ENCODE measurements around the gene ZFHX3. TPM values are rescaled to one million over a fixed set of nuclear protein-coding genes. Genes with fewer than 3 reads are reported as not detected.

The ZFHX3 gene
- total and polyA plus RNA-seq, 9 of the 15 experiments (the other 6 are each of a cell fraction or from before 2014, with no cell fraction given): 0.01 to 0.23 (median 0.06) TPM; not detected in 4

DNA sequence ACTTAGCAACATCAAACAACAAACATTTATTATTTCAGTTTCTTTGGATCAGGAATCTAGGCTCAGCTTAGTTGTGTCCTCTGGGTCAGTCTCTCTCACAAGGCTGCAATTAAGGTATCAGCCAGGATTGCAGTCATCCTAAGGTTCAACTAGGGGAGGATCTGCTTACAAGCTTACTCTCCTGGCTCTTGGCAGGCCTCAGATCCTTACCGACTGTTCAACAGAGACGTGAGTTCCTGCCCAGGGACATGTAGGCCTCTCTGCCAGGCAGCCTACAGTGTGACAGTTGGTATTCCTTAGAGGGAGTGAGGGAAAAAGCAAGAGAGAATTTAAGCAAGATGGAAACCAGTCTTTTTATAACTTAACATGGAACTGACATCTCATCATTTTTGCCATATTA lies 294.0 kb downstream of the ZFHX3 start (continued):
- TF ChIP-seq BACH1 (tag; IDR thresholded peaks at IDR 0.05) (no peak), ETV1 (tag; conservative IDR thresholded peaks at IDR 0.05; ENCODE audit: low read depth) (no peak), NCOA6 (IDR thresholded peaks at IDR 0.05) (no peak)

DNA sequence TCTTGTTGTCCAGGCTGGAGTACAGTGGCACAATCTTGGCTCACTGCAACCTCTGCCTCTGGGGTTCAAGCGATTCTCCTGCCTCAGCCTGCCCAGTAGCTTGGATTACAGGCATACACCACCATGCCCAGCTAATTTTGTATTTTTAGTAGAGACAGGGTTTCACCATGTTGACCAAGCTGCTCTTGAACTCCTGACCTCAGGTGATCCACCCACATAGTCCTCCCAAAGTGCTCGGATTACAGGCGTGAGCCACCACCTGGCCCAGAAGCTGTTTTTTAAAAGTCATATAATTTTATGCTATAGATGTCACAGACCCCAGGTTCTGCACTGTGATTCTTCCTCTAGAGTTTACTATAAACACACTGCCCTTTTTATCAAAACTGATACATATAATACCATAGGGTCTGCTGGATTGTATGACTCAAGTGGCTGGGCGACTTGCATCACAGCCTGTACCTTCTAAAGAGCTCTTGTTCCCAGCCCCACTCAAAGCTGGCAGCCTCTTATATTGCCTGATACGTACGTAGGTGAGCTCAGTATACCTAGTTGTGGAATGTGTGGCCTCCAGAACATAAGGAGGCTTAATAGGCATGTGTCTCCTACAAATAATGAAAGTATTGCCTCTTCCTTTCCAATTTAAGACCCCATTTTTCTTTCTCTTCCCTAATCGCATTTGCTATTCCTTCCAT lies 295.8 kb downstream of the ZFHX3 start:
- CTCF ChIA-PET (ENCODE audit: low intra/inter-chr PET ratio): no interaction called here
- POLR2A ChIA-PET: interaction anchor here (0.6 to 0.8 kb wide), 2 partner anchors 33 to 49 kb away, joined by 3 read pairs; no protein-coding TSS in a partner anchor
- WGBS (ENCODE audit: insufficient coverage, low coverage, missing lambda C conversion rate): 62% methylated on average over 7 of the region's 7 CpGs

More for the DNA sequence above, 295.8 kb downstream of the ZFHX3 start:
- in situ Hi-C loops (cut with MboI) (no loop called here), intact Hi-C loops (cut with micrococcal nuclease) (no loop called here)
- no TSS peak for BruUV-seq (replicated peaks)
- H4K20me1 ChIP-seq (replicated peaks; ENCODE audit: control insufficient read depth, insufficient read depth, low read length): no peaks in the 10 kb centered on the region
- no peak for ATAC-seq
- H3K9me1 ChIP-seq (ENCODE audit: control insufficient read depth, insufficient read depth, low read length): no peaks in the 10 kb centered on the region
- H3K9me3 ChIP-seq (replicated peaks; ENCODE audit: control insufficient read depth, insufficient read depth, low read depth, low read length): no peaks in the 10 kb centered on the region
- TF ChIP-seq PTRF (tag; IDR thresholded peaks at IDR 0.05) (no peak), ZNF175 (CRISPR knock-in tag; IDR thresholded peaks at IDR 0.05; ENCODE audit: low read depth) (no peak), RBM25 (IDR thresholded peaks at IDR 0.05; ENCODE audit: low read depth, low read length, severe bottlenecking) (no peak), ZNF263 (CRISPR knock-in tag; IDR thresholded peaks at IDR 0.05; ENCODE audit: borderline replicate concordance) (no peak), ZBED1 (IDR thresholded peaks at IDR 0.05) (no peak), NONO (IDR thresholded peaks at IDR 0.05; ENCODE audit: low read depth in 2 of 2, low read length in 1 of 2) (no peak), SNIP1 (IDR thresholded peaks at IDR 0.05; ENCODE audit: low read depth) (no peak), EHMT2 (IDR thresholded peaks at IDR 0.05) (no peak), SAFB (IDR thresholded peaks at IDR 0.05; ENCODE audit: borderline replicate concordance, low read depth, low read length) (no peak), RBM14 (IDR thresholded peaks at IDR 0.05; ENCODE audit: borderline replicate concordance, insufficient read depth, low read depth, low read length) (no peak)
- TF ChIP-seq, protein P1, sequence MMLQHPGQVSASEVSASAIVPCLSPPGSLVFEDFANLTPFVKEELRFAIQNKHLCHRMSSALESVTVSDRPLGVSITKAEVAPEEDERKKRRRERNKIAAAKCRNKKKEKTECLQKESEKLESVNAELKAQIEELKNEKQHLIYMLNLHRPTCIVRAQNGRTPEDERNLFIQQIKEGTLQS (IDR thresholded peaks at IDR 0.05): no peak
- TF ChIP-seq, protein P1 (CRISPR knock-in tag; conservative IDR thresholded peaks at IDR 0.05): no peak
- H3K36me3 ChIP-seq (ENCODE audit: control insufficient read depth, insufficient read depth, low read length): no peaks in the 10 kb centered on the region
- H3K4me2 ChIP-seq (ENCODE audit: insufficient read depth, low read length): no peak overlapping the region
- H3K27me3 ChIP-seq (ENCODE audit: control insufficient read depth in 2 of 2, insufficient read depth in 2 of 2, low read length in 2 of 2): no peaks in the 10 kb centered on the region
- H3K79me2 ChIP-seq (ENCODE audit: control insufficient read depth, insufficient read depth, low read length): no peaks in the 10 kb centered on the region
- FAIRE-seq: no peak
- H3K4me1 ChIP-seq (replicated peaks in 1 of 2; ENCODE audit: control insufficient read depth in 2 of 2, insufficient read depth in 2 of 2, low read length in 2 of 2): no peaks in the 10 kb centered on the region
- H3K9ac ChIP-seq (ENCODE audit: insufficient read depth in 1 of 2, low read depth in 2 of 2, low read length in 2 of 2): no peak overlapping the region
- no peak overlapping the region for H3K27ac ChIP-seq (ENCODE audit: extremely low read depth, low read depth, low read length)
- no peak for DNase-seq (ENCODE audit: extremely low read depth in 1 of 4, low spot score in 3 of 4)
- no peak overlapping the region for H2AFZ ChIP-seq (ENCODE audit: low read depth, low read length)
- H3K4me3 ChIP-seq: no peak overlapping the region

Data from K562 (cell line).